ENCODE measurements around the gene ZNF423.

Gene ZNF423

GRCh38 chr16:49822649-49823370, 33.1 kb downstream of the ZNF423 start:
- no peak for DNase-seq

GRCh38 chr16:49821614-49822282, 34.2 kb downstream of the ZNF423 start:
- no peak for DNase-seq

- no peak for DNase-seq
Measured at GRCh38 chr16:49821156-49821555, 34.8 kb downstream of the ZNF423 start.

- no peak for DNase-seq
Measured at GRCh38 chr16:49817754-49818507, 38.0 kb downstream of the ZNF423 start.

- no peak for DNase-seq
Measured at GRCh38 chr16:49816875-49817274, 39.0 kb downstream of the ZNF423 start.

- DNase-seq, result no peak
Measured at GRCh38 chr16:49811644-49812334, 44.1 kb downstream of the ZNF423 start.

GRCh38 chr16:49810831-49811230, 45.1 kb downstream of the ZNF423 start:
- DNase-seq, result no peak

- DNase-seq, result no peak
Measured at GRCh38 chr16:49809561-49809960, 46.4 kb downstream of the ZNF423 start.

- DNase-seq, result no peak
Measured at GRCh38 chr16:49809062-49809461, 46.9 kb downstream of the ZNF423 start.

- DNase-seq, result no peak
Measured at GRCh38 chr16:49806446-49806845, 49.5 kb downstream of the ZNF423 start.

GRCh38 chr16:49801290-49801689, 54.6 kb downstream of the ZNF423 start:
- no peak for DNase-seq

GRCh38 chr16:49800876-49801275, 55.0 kb downstream of the ZNF423 start:
- no peak for DNase-seq

- DNase-seq, result no peak
Measured at GRCh38 chr16:49800441-49800840, 55.5 kb downstream of the ZNF423 start.

- DNase-seq, result no peak
Measured at GRCh38 chr16:49799172-49799571, 56.7 kb downstream of the ZNF423 start.

- DNase-seq, result no peak
Measured at GRCh38 chr16:49795513-49795912, 60.4 kb downstream of the ZNF423 start.

- DNase-seq, result no peak
Measured at GRCh38 chr16:49793244-49793643, 62.7 kb downstream of the ZNF423 start.

GRCh38 chr16:49789616-49790015, 66.3 kb downstream of the ZNF423 start:
- no peak for DNase-seq

GRCh38 chr16:49788986-49789385, 66.9 kb downstream of the ZNF423 start:
- no peak for DNase-seq

- DNase-seq, result no peak
Measured at GRCh38 chr16:49788572-49788971, 67.3 kb downstream of the ZNF423 start.

- no peak for DNase-seq
Measured at GRCh38 chr16:49786926-49787557, 68.9 kb downstream of the ZNF423 start.

- no peak for DNase-seq
Measured at GRCh38 chr16:49785970-49786369, 69.9 kb downstream of the ZNF423 start.

GRCh38 chr16:49782405-49782804, 73.5 kb downstream of the ZNF423 start:
- DNase-seq, result no peak

GRCh38 chr16:49781401-49781800, 74.5 kb downstream of the ZNF423 start:
- no peak for DNase-seq

Measured in activated naive CD4-positive, alpha-beta T cell treated with anti-CD3 and anti-CD28 coated beads, Interleukin-2, amount 50 U/mL, for 16 hours (primary cell).